ENCODE data around the gene HBE1.

GRCh38 chr11:5229796-5230195 is 39.9 kb downstream of the HBE1 start:
- TF ChIP-seq, protein P1, sequence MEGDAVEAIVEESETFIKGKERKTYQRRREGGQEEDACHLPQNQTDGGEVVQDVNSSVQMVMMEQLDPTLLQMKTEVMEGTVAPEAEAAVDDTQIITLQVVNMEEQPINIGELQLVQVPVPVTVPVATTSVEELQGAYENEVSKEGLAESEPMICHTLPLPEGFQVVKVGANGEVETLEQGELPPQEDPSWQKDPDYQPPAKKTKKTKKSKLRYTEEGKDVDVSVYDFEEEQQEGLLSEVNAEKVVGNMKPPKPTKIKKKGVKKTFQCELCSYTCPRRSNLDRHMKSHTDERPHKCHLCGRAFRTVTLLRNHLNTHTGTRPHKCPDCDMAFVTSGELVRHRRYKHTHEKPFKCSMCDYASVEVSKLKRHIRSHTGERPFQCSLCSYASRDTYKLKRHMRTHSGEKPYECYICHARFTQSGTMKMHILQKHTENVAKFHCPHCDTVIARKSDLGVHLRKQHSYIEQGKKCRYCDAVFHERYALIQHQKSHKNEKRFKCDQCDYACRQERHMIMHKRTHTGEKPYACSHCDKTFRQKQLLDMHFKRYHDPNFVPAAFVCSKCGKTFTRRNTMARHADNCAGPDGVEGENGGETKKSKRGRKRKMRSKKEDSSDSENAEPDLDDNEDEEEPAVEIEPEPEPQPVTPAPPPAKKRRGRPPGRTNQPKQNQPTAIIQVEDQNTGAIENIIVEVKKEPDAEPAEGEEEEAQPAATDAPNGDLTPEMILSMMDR (IDR thresholded peaks at IDR 0.05) = no peak
- TF ChIP-seq POLR2AphosphoS5 (IDR thresholded peaks at IDR 0.05) (no peak), EP300 (IDR thresholded peaks at IDR 0.05) (no peak), POLR2A (IDR thresholded peaks at IDR 0.05) (no peak)

Measured in upper lobe of left lung (tissue), 4 donors.